ENCODE measurements around the gene RHOA. TPM values are rescaled to one million over a fixed set of nuclear protein-coding genes. Genes with fewer than 3 reads are reported as not detected.

Gene RHOA
- total and polyA plus RNA-seq, 2 of the 4 experiments (the other 2 are of a cell fraction): 383 to 879 TPM

DNA sequence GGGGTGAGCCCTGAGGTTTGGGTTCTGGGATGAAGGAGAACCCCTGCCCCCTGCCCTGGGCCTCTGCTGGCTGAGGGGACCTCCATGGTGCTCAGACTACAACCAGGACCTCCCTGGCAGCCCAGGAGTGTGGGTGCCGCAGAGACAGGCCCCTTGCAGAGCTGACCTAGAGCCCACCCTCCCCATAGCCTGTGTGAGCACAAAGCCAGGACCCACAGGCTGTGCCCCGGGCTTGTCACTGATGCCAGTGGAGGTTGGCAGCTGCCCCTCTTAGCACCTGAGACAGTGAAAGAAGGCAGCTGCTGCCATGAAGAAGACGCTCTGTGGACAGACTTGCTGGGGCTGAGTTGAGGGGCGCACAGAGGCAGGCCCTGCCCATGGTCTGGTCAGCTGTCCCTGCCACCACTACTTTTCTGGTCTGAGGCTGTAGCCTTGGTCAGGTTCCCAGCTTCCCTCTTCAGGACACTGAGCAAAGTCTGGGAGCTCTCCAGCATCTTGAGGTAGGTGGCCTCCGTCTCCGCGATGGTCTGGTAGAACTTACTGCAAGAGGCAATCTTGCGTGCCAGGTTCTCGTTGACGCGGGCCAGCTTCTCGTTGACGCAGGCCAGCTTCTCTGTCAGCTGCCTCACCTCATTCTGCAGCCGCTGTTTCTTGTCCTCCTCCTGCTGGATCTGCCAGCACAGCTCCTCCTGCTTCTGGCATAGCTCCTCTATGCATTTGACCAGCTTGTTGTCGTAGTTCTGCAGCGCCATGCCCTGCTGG is 94.9 kb downstream of the RHOA start:
- no peak overlapping the region for H3K56ac ChIP-seq (ENCODE audit: extremely low read depth, insufficient read depth, low read length)
- ATAC-seq (ENCODE audit: low read depth) (no peak), DNase-seq (no peak)
- WGBS, 2 experiments (ENCODE audit: extremely low coverage in 2 of 2, insufficient read length in 1 of 2): 97% methylated on average over 6 of the region's 16 CpGs; no CpG with 5 or more reads in 1 of the 2 experiments
- no peak overlapping the region for H2BK5ac ChIP-seq (ENCODE audit: low read depth, low read length, poor library complexity, severe bottlenecking)
- peaks cover 41% of the 10 kb centered on the region for H3K36me3 ChIP-seq (ENCODE audit: control insufficient read depth, insufficient read depth, low read length)
- ChIA-PET POLR2A (ENCODE audit: unreplicated experiment) (no interaction called here), CTCF (no interaction called here)
- H4K20me1 ChIP-seq (ENCODE audit: insufficient read depth, low read length): 0 out of 2 replicates have a peak, but pooled peaks cover 3% of the 10 kb centered on the region
- dilution Hi-C loops (cut with HindIII; ENCODE audit: low sequenced_read_pairs, unreplicated experiment): no loop called here
- H2AK5ac ChIP-seq (ENCODE audit: low read depth, low read length): no peak overlapping the region
- H3K18ac ChIP-seq (ENCODE audit: low read depth, low read length): no peak overlapping the region
- H3K4me1 ChIP-seq (ENCODE audit: control insufficient read depth, insufficient read depth, low read length): no peaks in the 10 kb centered on the region
- H3K4ac ChIP-seq (ENCODE audit: low read depth, low read length): no peak overlapping the region
- no peak overlapping the region for H2AFZ ChIP-seq (replicated peaks; ENCODE audit: low read length, poor library complexity)
- H4K91ac ChIP-seq (ENCODE audit: insufficient read depth, low read depth, low read length): no peak overlapping the region
- H3K4me2 ChIP-seq (ENCODE audit: low read depth, low read length): no peak overlapping the region
- H4K8ac ChIP-seq (ENCODE audit: low read depth in 2 of 2, low read length in 2 of 2): no peak overlapping the region
- H3K23ac ChIP-seq (ENCODE audit: low read depth, low read length): no peak overlapping the region
- intact Hi-C loops (cut with micrococcal nuclease): no loop called here
- H2BK120ac ChIP-seq (ENCODE audit: low read depth, low read length): no peak overlapping the region
- H3K9me3 ChIP-seq (ENCODE audit: control insufficient read depth, insufficient read depth, low read length): no peaks in the 10 kb centered on the region
- H3K14ac ChIP-seq (replicated peaks; ENCODE audit: low read depth, low read length): no peak overlapping the region
- in situ Hi-C loops (cut with MboI; ENCODE audit: low sequenced_read_pairs): no loop called here
- no peak overlapping the region for H2BK20ac ChIP-seq (ENCODE audit: low read depth, low read length)
- peaks cover 4% of the 10 kb centered on the region for H3K9me1 ChIP-seq (ENCODE audit: insufficient read depth, low read length)
- no peak for TF ChIP-seq CEBPB (IDR thresholded peaks at IDR 0.05; ENCODE audit: low read depth, low read length)
- no peak for TF ChIP-seq SMC3 (IDR thresholded peaks at IDR 0.05; ENCODE audit: low read depth, low read length)
- TF ChIP-seq RFX5 (IDR thresholded peaks at IDR 0.05; ENCODE audit: low read depth, low read length): no peak
- no peak for TF ChIP-seq RCOR1 (IDR thresholded peaks at IDR 0.05; ENCODE audit: insufficient replicate concordance, low read length)
- no peak for TF ChIP-seq MAZ (IDR thresholded peaks at IDR 0.05; ENCODE audit: borderline replicate concordance, low read depth, low read length)
- no peak for TF ChIP-seq NFE2L2 (IDR thresholded peaks at IDR 0.05; ENCODE audit: low read depth, low read length)
- TF ChIP-seq RAD21 (IDR thresholded peaks at IDR 0.05; ENCODE audit: low read length): no peak
- TF ChIP-seq, protein P1, sequence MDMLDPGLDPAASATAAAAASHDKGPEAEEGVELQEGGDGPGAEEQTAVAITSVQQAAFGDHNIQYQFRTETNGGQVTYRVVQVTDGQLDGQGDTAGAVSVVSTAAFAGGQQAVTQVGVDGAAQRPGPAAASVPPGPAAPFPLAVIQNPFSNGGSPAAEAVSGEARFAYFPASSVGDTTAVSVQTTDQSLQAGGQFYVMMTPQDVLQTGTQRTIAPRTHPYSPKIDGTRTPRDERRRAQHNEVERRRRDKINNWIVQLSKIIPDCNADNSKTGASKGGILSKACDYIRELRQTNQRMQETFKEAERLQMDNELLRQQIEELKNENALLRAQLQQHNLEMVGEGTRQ (IDR thresholded peaks at IDR 0.05; ENCODE audit: low read depth, low read length): no peak
- TF ChIP-seq, protein P2, sequence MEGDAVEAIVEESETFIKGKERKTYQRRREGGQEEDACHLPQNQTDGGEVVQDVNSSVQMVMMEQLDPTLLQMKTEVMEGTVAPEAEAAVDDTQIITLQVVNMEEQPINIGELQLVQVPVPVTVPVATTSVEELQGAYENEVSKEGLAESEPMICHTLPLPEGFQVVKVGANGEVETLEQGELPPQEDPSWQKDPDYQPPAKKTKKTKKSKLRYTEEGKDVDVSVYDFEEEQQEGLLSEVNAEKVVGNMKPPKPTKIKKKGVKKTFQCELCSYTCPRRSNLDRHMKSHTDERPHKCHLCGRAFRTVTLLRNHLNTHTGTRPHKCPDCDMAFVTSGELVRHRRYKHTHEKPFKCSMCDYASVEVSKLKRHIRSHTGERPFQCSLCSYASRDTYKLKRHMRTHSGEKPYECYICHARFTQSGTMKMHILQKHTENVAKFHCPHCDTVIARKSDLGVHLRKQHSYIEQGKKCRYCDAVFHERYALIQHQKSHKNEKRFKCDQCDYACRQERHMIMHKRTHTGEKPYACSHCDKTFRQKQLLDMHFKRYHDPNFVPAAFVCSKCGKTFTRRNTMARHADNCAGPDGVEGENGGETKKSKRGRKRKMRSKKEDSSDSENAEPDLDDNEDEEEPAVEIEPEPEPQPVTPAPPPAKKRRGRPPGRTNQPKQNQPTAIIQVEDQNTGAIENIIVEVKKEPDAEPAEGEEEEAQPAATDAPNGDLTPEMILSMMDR (conservative IDR thresholded peaks at IDR 0.05; ENCODE audit: low read depth, low read length): no peak
- no peak for TF ChIP-seq MAFK (IDR thresholded peaks at IDR 0.05; ENCODE audit: low read depth, low read length)
- no peak for TF ChIP-seq FOS (IDR thresholded peaks at IDR 0.05; ENCODE audit: low read depth, low read length)
- no peak for TF ChIP-seq MXI1 (IDR thresholded peaks at IDR 0.05; ENCODE audit: borderline replicate concordance, low read depth, low read length)
- TF ChIP-seq CHD1 (IDR thresholded peaks at IDR 0.05; ENCODE audit: low read depth, low read length): no peak
- no peak for TF ChIP-seq POLR2A (IDR thresholded peaks at IDR 0.05; ENCODE audit: low read depth, low read length)
- TF ChIP-seq, protein P3, sequence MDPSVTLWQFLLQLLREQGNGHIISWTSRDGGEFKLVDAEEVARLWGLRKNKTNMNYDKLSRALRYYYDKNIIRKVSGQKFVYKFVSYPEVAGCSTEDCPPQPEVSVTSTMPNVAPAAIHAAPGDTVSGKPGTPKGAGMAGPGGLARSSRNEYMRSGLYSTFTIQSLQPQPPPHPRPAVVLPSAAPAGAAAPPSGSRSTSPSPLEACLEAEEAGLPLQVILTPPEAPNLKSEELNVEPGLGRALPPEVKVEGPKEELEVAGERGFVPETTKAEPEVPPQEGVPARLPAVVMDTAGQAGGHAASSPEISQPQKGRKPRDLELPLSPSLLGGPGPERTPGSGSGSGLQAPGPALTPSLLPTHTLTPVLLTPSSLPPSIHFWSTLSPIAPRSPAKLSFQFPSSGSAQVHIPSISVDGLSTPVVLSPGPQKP (IDR thresholded peaks at IDR 0.05; ENCODE audit: borderline replicate concordance, low read depth, low read length): no peak
- no peak for TF ChIP-seq BHLHE40 (IDR thresholded peaks at IDR 0.05; ENCODE audit: low read depth, low read length)
- no peak overlapping the region for H2AK9ac ChIP-seq (replicated peaks; ENCODE audit: low read depth, low read length, poor library complexity)
- peaks cover 5 to 37% of the 10 kb centered on the region in 2 experiments; a peak in 2 of 4 replicates for H3K79me1 ChIP-seq (ENCODE audit: low read depth in 1 of 2, low read length in 2 of 2)
- H2BK15ac ChIP-seq (ENCODE audit: low read depth, low read length): no peak overlapping the region
- no peak overlapping the region for H3K9ac ChIP-seq (ENCODE audit: low read depth, low read length)
- no peak overlapping the region for H3K27ac ChIP-seq (ENCODE audit: insufficient read depth, low read length)
- H4K5ac ChIP-seq (ENCODE audit: low read depth, low read length): no peak overlapping the region
- no peaks in the 10 kb centered on the region for H3K27me3 ChIP-seq (ENCODE audit: control insufficient read depth, insufficient read depth, low read length)
- H3K4me3 ChIP-seq (ENCODE audit: insufficient read depth, low read depth, low read length): no peak overlapping the region
- no TSS peak for BruUV-seq (replicated peaks)

Measured in IMR-90 (cell line).